ENCODE data around the gene ZNF594.
A peak's percentile ranks its signal among the peaks of the same experiment; 100 is the strongest.
"Not testable (repeated sequence)": the region's sequence is repeated elsewhere in the genome, so short reads cannot be mapped to it uniquely, and the experiment has no call there.

The ZNF594 gene

GRCh38 chr17:5191541-5192417 is at the start of gene ZNF594:
TSS of gene ZNF594 (minus strand) at chr17:5191868. CDS start at chr17:5184256, 7,612 bp downstream.
- peak; percentile 64 for TF ChIP-seq CTCF (conservative IDR thresholded peaks at IDR 0.05; ENCODE audit: low read depth, low read length)
- DNase-seq (ENCODE audit: low read depth): peak; percentile 83
- peak within 1 kb of the TSS; percentile 78 for H3K4me3 ChIP-seq (ENCODE audit: low read length)

- not testable (repeated sequence) for H3K4me3 ChIP-seq (ENCODE audit: low read length); DNase-seq (ENCODE audit: low read depth)
Observed at GRCh38 chr17:5239769-5240168, 48.1 kb upstream of the ZNF594 start.

GRCh38 chr17:5238333-5238732 is 46.7 kb upstream of the ZNF594 start:
- H3K4me3 ChIP-seq (ENCODE audit: low read length): no peak overlapping the region
- DNase-seq (ENCODE audit: low read depth): no peak
- TF ChIP-seq CTCF (conservative IDR thresholded peaks at IDR 0.05; ENCODE audit: low read depth, low read length): no peak

GRCh38 chr17:5237541-5238016 is 45.9 kb upstream of the ZNF594 start:
- peak; percentile 65 for TF ChIP-seq CTCF (conservative IDR thresholded peaks at IDR 0.05; ENCODE audit: low read depth, low read length)
- H3K4me3 ChIP-seq (ENCODE audit: low read length): no peak overlapping the region
- no peak for DNase-seq (ENCODE audit: low read depth)

GRCh38 chr17:5236938-5237540 is 45.4 kb upstream of the ZNF594 start:
- TF ChIP-seq CTCF (conservative IDR thresholded peaks at IDR 0.05; ENCODE audit: low read depth, low read length): no peak
- H3K4me3 ChIP-seq (ENCODE audit: low read length): no peak overlapping the region

GRCh38 chr17:5234645-5235576 is 43.2 kb upstream of the ZNF594 start, which contains the start of gene SCIMP:
TSS of gene SCIMP (minus strand) at chr17:5234860. CDS start at chr17:5234755, 105 bp downstream.
- DNase-seq (ENCODE audit: low read depth): no peak
- TF ChIP-seq CTCF (conservative IDR thresholded peaks at IDR 0.05; ENCODE audit: low read depth, low read length): no peak
- H3K4me3 ChIP-seq (ENCODE audit: low read length): no peak within 1 kb of the TSS

More at GRCh38 chr17:5236938-5237540, 45.4 kb upstream of the ZNF594 start:
- no peak for DNase-seq (ENCODE audit: low read depth)

- DNase-seq (ENCODE audit: low read depth); H3K4me3 ChIP-seq (ENCODE audit: low read length): not testable (repeated sequence)
Observed at GRCh38 chr17:5233492-5233891, 41.8 kb upstream of the ZNF594 start.
